DND-41 (cell line): ENCODE measurements around the gene NLRC3.

Experiments used
- CTCF ChIP-seq: IDR thresholded peaks from 2 replicates; pipeline ENCODE4 v1.5.1; 2012; ENCODE audit warnings: borderline replicate concordance, low read length, moderate library complexity, mild to moderate bottlenecking; ENCODE audit not compliant: poor library complexity, severe bottlenecking; ENCODE audit errors: extremely low read depth
- EZH2 ChIP-seq: IDR thresholded peaks from 3 replicates; pipeline ENCODE4 v1.6.1; 2012; ENCODE audit warnings: borderline replicate concordance, low read depth, mild to moderate bottlenecking, moderate library complexity, low read length, inconsistent platforms; ENCODE audit not compliant: severe bottlenecking

DNA sequence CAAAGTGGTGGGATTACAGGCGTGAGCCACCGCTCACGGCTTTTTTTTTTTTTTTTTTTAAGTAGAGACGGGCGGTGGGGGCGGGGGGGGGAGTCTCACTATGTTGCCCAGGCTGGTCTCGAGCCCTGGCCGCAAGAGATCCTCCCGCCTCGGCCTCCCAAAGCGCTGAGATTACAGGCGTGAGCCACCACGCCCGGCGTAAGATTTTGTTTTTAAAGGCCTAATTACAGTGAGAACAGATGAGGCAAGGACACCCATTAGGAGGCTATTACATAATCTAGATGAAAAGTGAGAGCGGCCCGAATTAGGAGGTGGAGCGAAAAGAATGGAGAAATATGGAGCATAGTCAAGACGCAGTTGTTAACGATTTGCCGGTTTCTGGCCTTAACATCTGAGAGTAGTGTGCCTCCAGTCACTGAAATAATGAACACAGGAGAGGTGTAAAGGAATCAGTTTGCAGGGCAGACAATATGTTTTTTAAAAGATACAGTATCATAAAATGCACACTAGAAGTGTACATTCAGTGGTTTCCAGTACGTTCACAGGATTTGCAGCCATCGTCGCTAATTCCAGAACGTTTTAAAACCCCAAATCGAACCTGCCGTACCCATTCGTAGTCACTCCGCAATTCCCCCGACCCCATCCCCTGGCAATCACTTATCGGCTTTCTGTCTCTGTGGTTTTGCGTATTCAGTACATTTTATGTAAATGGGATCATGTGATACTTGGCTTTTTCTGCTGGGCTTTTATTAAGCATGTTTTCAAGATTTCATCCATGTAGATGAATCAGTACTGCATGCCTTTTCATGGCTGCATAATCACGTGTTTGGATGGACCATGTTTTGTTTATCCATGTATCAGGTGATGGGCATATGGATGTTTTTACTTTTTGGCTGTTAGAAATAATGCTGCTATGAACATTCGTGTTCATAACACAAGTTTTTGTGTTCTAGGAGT, 35.6 kb upstream of the NLRC3 start:
- TF ChIP-seq CTCF, result no peak
- no peak for TF ChIP-seq EZH2
